ENCODE data around the gene SELPLG. TPM values are rescaled to one million over a fixed set of nuclear protein-coding genes. Genes with fewer than 3 reads are reported as not detected.

Gene SELPLG
- total and polyA plus RNA-seq, 2 of the 4 experiments (the other 2 are of a cell fraction) = 3.2 to 10.8 TPM

GRCh38 chr12:108607981-108608600, 25.6 kb downstream of the SELPLG start:
- BruUV-seq (replicated peaks) = no TSS peak
- Histone ChIP-seq H3K4me2 (ENCODE audit: low read depth, low read length) (no peak overlapping the region), H3K18ac (ENCODE audit: low read depth, low read length) (no peak overlapping the region; the same call in 1 of the 2 replicates), H4K20me1 (ENCODE audit: insufficient read depth, low read length) (no peaks in the 10 kb centered on the region), H2AFZ (replicated peaks; ENCODE audit: low read length, poor library complexity) (no peak overlapping the region), H3K36me3 (ENCODE audit: control insufficient read depth, insufficient read depth, low read length) (no peaks in the 10 kb centered on the region), H4K5ac (ENCODE audit: low read depth, low read length) (no peak overlapping the region), H3K9ac (ENCODE audit: low read depth, low read length) (no peak overlapping the region), H3K9me1 (ENCODE audit: insufficient read depth, low read length) (peaks cover 4% of the 10 kb centered on the region; the same call in 1 of the 2 replicates), H4K8ac (ENCODE audit: low read depth in 2 of 2, low read length in 2 of 2) (no peak overlapping the region), H3K23ac (ENCODE audit: low read depth, low read length) (no peak overlapping the region), H3K27me3 (ENCODE audit: control insufficient read depth, insufficient read depth, low read length) (no peaks in the 10 kb centered on the region), H3K14ac (replicated peaks; ENCODE audit: low read depth, low read length) (no peak overlapping the region), H2BK5ac (ENCODE audit: low read depth, low read length, poor library complexity, severe bottlenecking) (no peak overlapping the region), H3K27ac (ENCODE audit: insufficient read depth, low read length) (no peak overlapping the region), H2AK9ac (replicated peaks; ENCODE audit: low read depth, low read length, poor library complexity) (peak overlapping the region; percentile 63), H3K56ac (ENCODE audit: extremely low read depth, insufficient read depth, low read length) (no peak overlapping the region), H4K91ac (ENCODE audit: insufficient read depth, low read depth, low read length) (no peak overlapping the region), H3K4me1 (ENCODE audit: control insufficient read depth, insufficient read depth, low read length) (peaks cover 18% of the 10 kb centered on the region), H3K9me3 (ENCODE audit: control insufficient read depth, insufficient read depth, low read length) (no peaks in the 10 kb centered on the region), H2AK5ac (ENCODE audit: low read depth, low read length) (peak overlapping the region; percentile 89; the same call in 1 of the 2 replicates), H2BK20ac (ENCODE audit: low read depth, low read length) (peak overlapping the region; percentile 84; the same call in 1 of the 2 replicates), H2BK15ac (ENCODE audit: low read depth, low read length) (0 out of 3 replicates have a peak overlapping the region, but pooled peaks have one; percentile 63), H2BK120ac (ENCODE audit: low read depth, low read length) (peak overlapping the region; percentile 87), H3K79me1 (ENCODE audit: low read depth in 1 of 2, low read length in 2 of 2) (peaks cover 0 to 5% of the 10 kb centered on the region in 2 experiments; a peak in 1 of 4 replicates), H3K4me3 (ENCODE audit: insufficient read depth, low read depth, low read length) (no peak overlapping the region), H3K4ac (ENCODE audit: low read depth, low read length) (peak overlapping the region; percentile 66; the same call in 1 of the 2 replicates)
- ChIA-PET CTCF (no interaction called here), POLR2A (ENCODE audit: unreplicated experiment) (no interaction called here)
- 100% methylated on average over 3 of the region's 10 CpGs; no CpG with 5 or more reads in 1 of the 2 experiments for WGBS, 2 experiments (ENCODE audit: extremely low coverage in 2 of 2, insufficient read length in 1 of 2)
- no peak for TF ChIP-seq NFE2L2 (IDR thresholded peaks at IDR 0.05; ENCODE audit: low read depth, low read length)
- TF ChIP-seq, protein P1, sequence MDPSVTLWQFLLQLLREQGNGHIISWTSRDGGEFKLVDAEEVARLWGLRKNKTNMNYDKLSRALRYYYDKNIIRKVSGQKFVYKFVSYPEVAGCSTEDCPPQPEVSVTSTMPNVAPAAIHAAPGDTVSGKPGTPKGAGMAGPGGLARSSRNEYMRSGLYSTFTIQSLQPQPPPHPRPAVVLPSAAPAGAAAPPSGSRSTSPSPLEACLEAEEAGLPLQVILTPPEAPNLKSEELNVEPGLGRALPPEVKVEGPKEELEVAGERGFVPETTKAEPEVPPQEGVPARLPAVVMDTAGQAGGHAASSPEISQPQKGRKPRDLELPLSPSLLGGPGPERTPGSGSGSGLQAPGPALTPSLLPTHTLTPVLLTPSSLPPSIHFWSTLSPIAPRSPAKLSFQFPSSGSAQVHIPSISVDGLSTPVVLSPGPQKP (IDR thresholded peaks at IDR 0.05; ENCODE audit: borderline replicate concordance, low read depth, low read length) = no peak
- intact Hi-C loops (cut with micrococcal nuclease) = loop anchor here (2.0 kb wide), 1 partner anchor 45 kb away; the partner anchor contains the start of gene ISCU
- dilution Hi-C loops (cut with HindIII; ENCODE audit: low sequenced_read_pairs, unreplicated experiment) = no loop called here
- ATAC-seq (ENCODE audit: low read depth) = no peak
- no peak for DNase-seq
- in situ Hi-C loops (cut with MboI; ENCODE audit: low sequenced_read_pairs) = no loop called here

Measured in IMR-90 (cell line).